ENCODE measurements around the gene GPATCH2. TPM values are rescaled to one million over a fixed set of nuclear protein-coding genes. Genes with fewer than 3 reads are reported as not detected.
A peak's percentile ranks its signal among the peaks of the same experiment; 100 is the strongest.

Gene GPATCH2
- total RNA-seq, 1 experiment from 2014 or later, result 17.2 TPM

DNA sequence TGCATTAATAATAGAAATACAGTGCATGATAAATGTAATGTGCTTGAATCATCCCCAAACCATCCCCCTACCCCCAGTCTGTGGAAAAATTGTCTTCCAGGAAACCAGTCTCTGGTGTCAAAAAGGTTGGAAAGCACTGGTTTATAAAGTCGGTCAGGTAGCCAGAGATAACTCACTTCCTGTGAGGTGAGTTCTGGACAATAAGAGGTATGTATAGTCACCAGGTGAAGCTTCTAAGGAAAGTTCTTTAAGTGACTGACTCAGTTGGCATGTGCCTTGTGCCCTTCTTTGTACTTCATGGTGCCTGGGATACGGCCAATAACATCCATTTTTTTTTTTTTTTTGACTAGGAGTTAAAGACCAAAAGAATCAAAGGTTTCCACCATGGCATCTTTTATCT is 103.7 kb downstream of the GPATCH2 start:
- CTCF ChIA-PET, result interaction anchor here (0.6 kb wide), 1 partner anchor 1304 kb away, joined by 7 read pairs; no protein-coding TSS in a partner anchor
- TF ChIP-seq EZH2 (IDR thresholded peaks at IDR 0.05; ENCODE audit: low read length, unreplicated experiment) (no peak), EZH2phosphoT487 (IDR thresholded peaks at IDR 0.05; ENCODE audit: borderline replicate concordance, low read length) (no peak)
- TF ChIP-seq, protein P1, sequence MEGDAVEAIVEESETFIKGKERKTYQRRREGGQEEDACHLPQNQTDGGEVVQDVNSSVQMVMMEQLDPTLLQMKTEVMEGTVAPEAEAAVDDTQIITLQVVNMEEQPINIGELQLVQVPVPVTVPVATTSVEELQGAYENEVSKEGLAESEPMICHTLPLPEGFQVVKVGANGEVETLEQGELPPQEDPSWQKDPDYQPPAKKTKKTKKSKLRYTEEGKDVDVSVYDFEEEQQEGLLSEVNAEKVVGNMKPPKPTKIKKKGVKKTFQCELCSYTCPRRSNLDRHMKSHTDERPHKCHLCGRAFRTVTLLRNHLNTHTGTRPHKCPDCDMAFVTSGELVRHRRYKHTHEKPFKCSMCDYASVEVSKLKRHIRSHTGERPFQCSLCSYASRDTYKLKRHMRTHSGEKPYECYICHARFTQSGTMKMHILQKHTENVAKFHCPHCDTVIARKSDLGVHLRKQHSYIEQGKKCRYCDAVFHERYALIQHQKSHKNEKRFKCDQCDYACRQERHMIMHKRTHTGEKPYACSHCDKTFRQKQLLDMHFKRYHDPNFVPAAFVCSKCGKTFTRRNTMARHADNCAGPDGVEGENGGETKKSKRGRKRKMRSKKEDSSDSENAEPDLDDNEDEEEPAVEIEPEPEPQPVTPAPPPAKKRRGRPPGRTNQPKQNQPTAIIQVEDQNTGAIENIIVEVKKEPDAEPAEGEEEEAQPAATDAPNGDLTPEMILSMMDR (conservative IDR thresholded peaks at IDR 0.05; ENCODE audit: low read depth, low read length), result no peak
- intact Hi-C loops (cut with micrococcal nuclease), result loop anchor here (5.0 kb wide), 1 partner anchor 135 kb away; no protein-coding TSS in a partner anchor
- Histone ChIP-seq H3F3A (ENCODE audit: low read length, unreplicated experiment) (no peaks in the 10 kb centered on the region), H3K9ac (ENCODE audit: low read length) (no peak overlapping the region), H3K27me3 (ENCODE audit: low read length) (no peaks in the 10 kb centered on the region), H3K4me1 (ENCODE audit: insufficient read depth, low read length) (peaks cover 36% of the 10 kb centered on the region), H3K79me2 (ENCODE audit: low read length) (no peaks in the 10 kb centered on the region), H3K9me2 (replicated peaks; ENCODE audit: low read length) (no peaks in the 10 kb centered on the region), H3K27ac (ENCODE audit: low read length) (peak overlapping the region; percentile 16), H2AFZ (ENCODE audit: low read length) (no peak overlapping the region), H3K4me3 (ENCODE audit: low read length) (no peak overlapping the region), H4K20me1 (ENCODE audit: low read length) (no peaks in the 10 kb centered on the region), H3K36me3 (ENCODE audit: low read depth, low read length) (no peaks in the 10 kb centered on the region), H3K4me2 (ENCODE audit: low read length) (no peak overlapping the region), H3K9me3 (ENCODE audit: low read length) (no peaks in the 10 kb centered on the region)
- POLR2A ChIA-PET (ENCODE audit: unreplicated experiment), result no interaction called here
- ATAC-seq, result peak; percentile 47
- no TSS peak for BruUV-seq (replicated peaks)
- DNase-seq, result peak; percentile 94

DNA sequence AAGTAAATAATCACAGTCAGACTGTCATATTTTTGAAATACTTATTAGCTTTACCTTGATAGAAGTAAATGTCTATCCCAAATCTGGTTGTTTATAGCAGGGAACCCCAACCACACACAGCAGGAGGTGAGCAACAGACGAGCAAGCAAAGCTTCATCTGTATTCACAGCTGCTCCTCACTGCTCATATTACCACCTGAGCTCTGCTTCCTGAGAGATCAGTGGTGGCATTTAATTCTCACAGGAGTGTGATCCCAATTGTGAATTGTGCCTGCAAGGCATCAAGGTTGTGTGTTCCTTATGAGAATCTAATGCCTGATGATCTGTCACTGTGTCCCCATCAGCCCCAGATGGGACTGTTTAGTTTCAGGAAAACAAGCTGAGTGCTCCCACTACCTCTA is 104.3 kb downstream of the GPATCH2 start:
- no peaks in the 10 kb centered on the region for H3K9me2 ChIP-seq (replicated peaks; ENCODE audit: low read length)
- intact Hi-C loops (cut with micrococcal nuclease), result loop anchor here (5.0 kb wide), 1 partner anchor 136 kb away; no protein-coding TSS in a partner anchor
- H3K4me1 ChIP-seq (ENCODE audit: insufficient read depth, low read length), result peaks cover 36% of the 10 kb centered on the region
- peak overlapping the region; percentile 1; the same call in 1 of the 2 replicates for H3K4me2 ChIP-seq (ENCODE audit: low read length)
- no peak overlapping the region for H3K4me3 ChIP-seq (ENCODE audit: low read length)
- H3K27ac ChIP-seq (ENCODE audit: low read length), result peak overlapping the region; percentile 34
- H3K9ac ChIP-seq (ENCODE audit: low read length), result no peak overlapping the region
- H3K36me3 ChIP-seq (ENCODE audit: low read depth, low read length), result no peaks in the 10 kb centered on the region
- H3K27me3 ChIP-seq (ENCODE audit: low read length), result no peaks in the 10 kb centered on the region
- no peaks in the 10 kb centered on the region for H3K9me3 ChIP-seq (ENCODE audit: low read length)
- H2AFZ ChIP-seq (ENCODE audit: low read length), result no peak overlapping the region
- TF ChIP-seq, protein P1 (conservative IDR thresholded peaks at IDR 0.05; ENCODE audit: low read depth, low read length), result no peak
- TF ChIP-seq EZH2 (IDR thresholded peaks at IDR 0.05; ENCODE audit: low read length, unreplicated experiment) (no peak), EZH2phosphoT487 (IDR thresholded peaks at IDR 0.05; ENCODE audit: borderline replicate concordance, low read length) (no peak)
- H4K20me1 ChIP-seq (ENCODE audit: low read length), result no peaks in the 10 kb centered on the region
- peak; percentile 64 for DNase-seq
- ChIA-PET CTCF (no interaction called here), POLR2A (ENCODE audit: unreplicated experiment) (no interaction called here)
- no TSS peak for BruUV-seq (replicated peaks)
- no peaks in the 10 kb centered on the region for H3F3A ChIP-seq (ENCODE audit: low read length, unreplicated experiment)
- peak; percentile 56 for ATAC-seq
- H3K79me2 ChIP-seq (ENCODE audit: low read length), result no peaks in the 10 kb centered on the region

DNA sequence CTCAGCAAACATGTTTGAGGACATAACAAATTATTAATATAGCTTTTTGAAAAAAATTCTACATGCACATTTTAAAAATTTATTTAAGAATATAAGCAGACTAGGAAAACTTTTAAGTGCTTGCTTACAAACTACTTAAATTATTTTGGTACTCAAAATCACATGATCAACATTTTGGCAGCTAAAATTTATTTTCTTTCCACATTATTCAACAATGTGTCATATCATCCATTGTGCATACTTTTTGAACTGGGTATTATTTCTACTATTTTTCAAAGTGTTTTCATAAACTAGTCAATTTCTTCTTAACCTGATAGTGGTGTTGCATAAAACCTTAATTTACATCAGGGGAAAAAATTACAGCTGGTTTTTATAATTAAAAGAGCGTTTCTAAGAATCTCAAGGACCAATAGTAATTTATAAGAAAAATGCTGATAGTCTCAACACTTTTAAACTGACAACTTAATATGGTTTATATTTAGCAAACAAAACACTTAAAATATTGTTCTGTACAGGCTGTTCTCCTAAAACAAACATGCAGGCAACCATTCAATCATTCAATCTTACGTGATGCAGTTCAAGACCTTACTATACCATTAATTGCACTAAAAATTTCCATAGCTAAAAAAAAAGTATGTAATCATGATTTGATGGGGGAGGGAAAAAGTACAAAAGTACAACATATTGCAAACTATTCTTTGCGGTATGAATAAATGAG is 105.0 kb downstream of the GPATCH2 start:
- CTCF ChIA-PET, result interaction anchor here (0.8 kb wide), 1 partner anchor 135 kb away, joined by 3 read pairs; no protein-coding TSS in a partner anchor
- peak; percentile 50 for DNase-seq
- no peak overlapping the region for H3K4me3 ChIP-seq (ENCODE audit: low read length)
- no peaks in the 10 kb centered on the region for H3K36me3 ChIP-seq (ENCODE audit: low read depth, low read length)
- TF ChIP-seq EZH2phosphoT487 (IDR thresholded peaks at IDR 0.05; ENCODE audit: borderline replicate concordance, low read length) (no peak), EZH2 (IDR thresholded peaks at IDR 0.05; ENCODE audit: low read length, unreplicated experiment) (no peak)
- TF ChIP-seq, protein P1 (conservative IDR thresholded peaks at IDR 0.05; ENCODE audit: low read depth, low read length), result no peak
- peak; percentile 25; the same call in 1 of the 2 replicates for ATAC-seq
- H3K9me3 ChIP-seq (ENCODE audit: low read length), result no peaks in the 10 kb centered on the region
- POLR2A ChIA-PET (ENCODE audit: unreplicated experiment), result no interaction called here
- intact Hi-C loops (cut with micrococcal nuclease), result loop anchor here (5.0 kb wide), 1 partner anchor 136 kb away; no protein-coding TSS in a partner anchor
- H3K27ac ChIP-seq (ENCODE audit: low read length), result 0 out of 2 replicates have a peak overlapping the region, but pooled peaks have one; percentile 34
- no peaks in the 10 kb centered on the region for H3K27me3 ChIP-seq (ENCODE audit: low read length)
- no peaks in the 10 kb centered on the region for H3K9me2 ChIP-seq (replicated peaks; ENCODE audit: low read length)
- H3K4me1 ChIP-seq (ENCODE audit: insufficient read depth, low read length), result peaks cover 36% of the 10 kb centered on the region
- no peak overlapping the region for H3K9ac ChIP-seq (ENCODE audit: low read length)
- H4K20me1 ChIP-seq (ENCODE audit: low read length), result no peaks in the 10 kb centered on the region
- no peaks in the 10 kb centered on the region for H3F3A ChIP-seq (ENCODE audit: low read length, unreplicated experiment)
- no peaks in the 10 kb centered on the region for H3K79me2 ChIP-seq (ENCODE audit: low read length)
- 0 out of 2 replicates have a peak overlapping the region, but pooled peaks have one; percentile 7 for H3K4me2 ChIP-seq (ENCODE audit: low read length)
- no peak overlapping the region for H2AFZ ChIP-seq (ENCODE audit: low read length)
- BruUV-seq (replicated peaks), result no TSS peak
